Measurements from ENCODE around the gene PTPRF.

- TF ChIP-seq POLR2AphosphoS5 (IDR thresholded peaks at IDR 0.05) = no peak
- no peak for TF ChIP-seq CTCF (IDR thresholded peaks at IDR 0.05 in 8 of 11, conservative IDR thresholded peaks at IDR 0.05 in 3 of 11)
Observed at GRCh38 chr1:43537423-43538142, 6.9 kb downstream of the PTPRF start.

Data from spleen (tissue), 7 donors.